HepG2 (cell line): ENCODE data around the gene ATG9A. TPM values are rescaled to one million over a fixed set of nuclear protein-coding genes. Genes with fewer than 3 reads are reported as not detected.

Experiments
- ARID4A ChIP-seq: sonication (generic); formaldehyde crosslinking; IDR thresholded peaks from 2 replicates; pipeline ENCODE4 v1.5.0; 2020; ENCODE audit warnings: mild to moderate bottlenecking, missing genetic modification reagents, borderline replicate concordance
- JUND ChIP-seq: sonication (generic); formaldehyde crosslinking; IDR thresholded peaks from 2 replicates; pipeline ENCODE4 v1.8.0; 2022; ENCODE audit warnings: mild to moderate bottlenecking, missing genetic modification reagents
- MLLT10 ChIP-seq: sonication (generic); formaldehyde crosslinking; IDR thresholded peaks from 2 replicates; pipeline ENCODE4 v1.4.0; 2020; ENCODE audit warnings: missing genetic modification reagents
- MTERF4 ChIP-seq: sonication (generic); formaldehyde crosslinking; IDR thresholded peaks from 2 replicates; pipeline ENCODE4 v1.8.0; 2023; ENCODE audit warnings: mild to moderate bottlenecking, missing genetic modification reagents
- RAD21 ChIP-seq: fragments of 450-650 bp; formaldehyde crosslinking; IDR thresholded peaks from 2 replicates; pipeline ENCODE4 v1.5.0; 2020; ENCODE audit warnings: mild to moderate bottlenecking
- RBM22 ChIP-seq: fragments of 200-400 bp; formaldehyde crosslinking; optimal IDR thresholded peaks from 2 replicates; pipeline ENCODE3; 2017; ENCODE audit warnings: mild to moderate bottlenecking, low read length, moderate library complexity
- TEAD2 ChIP-seq: sonication (generic); formaldehyde crosslinking; IDR thresholded peaks from 2 replicates; pipeline ENCODE4 v1.9.0; 2021; ENCODE audit warnings: missing genetic modification reagents
- ZFAT ChIP-seq: sonication (generic); formaldehyde crosslinking; conservative IDR thresholded peaks from 2 replicates; pipeline ENCODE4 v1.8.1; 2023; ENCODE audit warnings: missing genetic modification reagents, inconsistent platforms
- ZNF296 ChIP-seq: sonication (generic); formaldehyde crosslinking; conservative IDR thresholded peaks from 2 replicates; pipeline ENCODE4 v1.5.0; 2020; ENCODE audit warnings: mild to moderate bottlenecking, missing genetic modification reagents
- ZNF432 ChIP-seq: sonication (generic); formaldehyde crosslinking; IDR thresholded peaks from 2 replicates; pipeline ENCODE4 v1.5.0; 2020; ENCODE audit warnings: missing genetic modification reagents, mild to moderate bottlenecking, borderline replicate concordance
- ZNF570 ChIP-seq: sonication (generic); formaldehyde crosslinking; IDR thresholded peaks from 2 replicates; pipeline ENCODE4 v1.4.0; 2020; ENCODE audit warnings: mild to moderate bottlenecking, missing genetic modification reagents, borderline replicate concordance
- ZNF598 ChIP-seq: sonication (generic); formaldehyde crosslinking; IDR thresholded peaks from 2 replicates; pipeline ENCODE4 v1.5.1; 2020; ENCODE audit warnings: mild to moderate bottlenecking, missing genetic modification reagents, borderline replicate concordance
- ZNF629 ChIP-seq: sonication (generic); formaldehyde crosslinking; conservative IDR thresholded peaks from 2 replicates; pipeline ENCODE4 v1.5.0; 2020; ENCODE audit warnings: missing genetic modification reagents
- ZNF691 ChIP-seq: sonication (generic); formaldehyde crosslinking; IDR thresholded peaks from 2 replicates; pipeline ENCODE4 v1.4.0; 2020; ENCODE audit warnings: missing genetic modification reagents, low read depth, mild to moderate bottlenecking, borderline replicate concordance
- ZNF761 ChIP-seq: sonication (generic); formaldehyde crosslinking; conservative IDR thresholded peaks from 2 replicates; pipeline ENCODE4 v1.4.0; 2020; ENCODE audit warnings: mild to moderate bottlenecking, missing genetic modification reagents
- ZNF841 ChIP-seq: sonication (generic); formaldehyde crosslinking; IDR thresholded peaks from 2 replicates; pipeline ENCODE4 v1.8.1; 2023; ENCODE audit warnings: missing genetic modification reagents, borderline replicate concordance
- polyA plus RNA-seq, 8 experiments: library from polyadenylated mRNA; depleted of rRNA in 3 of 8; stranded (reverse) in 7 of 8; unstranded in 1 of 8; fragments of >200 nt; fragmentation: Illumina TruSeq in 4 of 8; extraction: Trizol in 4 of 8; gene quantifications; 2 replicates each; pipeline versions ENCODE4 v1.2.1 to v1.2.3, GENCODE V29; 2011 to 2016; ENCODE audit warnings: low read depth in 4 of 8, missing spikeins in 1 of 8, mixed read lengths in 1 of 8; ENCODE audit not compliant: insufficient read depth in 1 of 8
- total RNA-seq, 5 experiments: library from RNA; depleted of rRNA; stranded (reverse); fragments of >200 nt; fragmentation: Illumina TruSeq; extraction: Trizol; gene quantifications; 2 replicates each; pipeline ENCODE4 v1.2.3, GENCODE V29; 2016; ENCODE audit warnings: low read depth in 1 of 5
- TF ChIP-seq, protein P1 (sequence below), 2 experiments: fragments of 450-650 bp in 1 of 2; sonication (generic) in 1 of 2; formaldehyde crosslinking; IDR thresholded peaks; 2 replicates each; pipeline versions ENCODE4 v1.5.0 to v1.8.0; 2020 to 2022; ENCODE audit warnings: mild to moderate bottlenecking in 1 of 2, missing genetic modification reagents in 1 of 2
- TF ChIP-seq, protein P2 (sequence below): sonication (generic); formaldehyde crosslinking; IDR thresholded peaks from 2 replicates; pipeline ENCODE4 v1.4.0; 2020; ENCODE audit warnings: mild to moderate bottlenecking, low read depth, missing genetic modification reagents
- TF ChIP-seq, protein P3 (sequence below): sonication (generic); formaldehyde crosslinking; IDR thresholded peaks from 2 replicates; pipeline ENCODE4 v1.4.0; 2020; ENCODE audit warnings: missing genetic modification reagents

Gene ATG9A
- total and polyA plus RNA-seq, 2 of the 13 experiments (the other 11 are each of a cell fraction or from before 2014, with no cell fraction given): 35.0 to 131 TPM

GRCh38 chr2:219218217-219218731 lies 11.2 kb downstream of the ATG9A start (continued):
- TF ChIP-seq ZNF761 (CRISPR knock-in tag) (0 out of 2 replicates have a peak, but pooled peaks have one; percentile 6), ZNF691 (CRISPR knock-in tag) (peak; percentile 11; the same call in 1 of the 2 replicates), ARID4A (CRISPR knock-in tag) (peak; percentile 8; the same call in 1 of the 2 replicates), TEAD2 (CRISPR knock-in tag) (peak; percentile 68; the same call in 1 of the 2 replicates), ZNF296 (peak; percentile 6; the same call in 1 of the 2 replicates), ZFAT (0 out of 2 replicates have a peak, but pooled peaks have one; percentile 45), ZNF841 (CRISPR knock-in tag) (peak; percentile 66; the same call in 1 of the 2 replicates), ZNF598 (CRISPR knock-in tag) (0 out of 2 replicates have a peak, but pooled peaks have one; percentile 93), JUND (CRISPR knock-in tag) (peak; percentile 2; the same call in 1 of the 2 replicates), MLLT10 (CRISPR knock-in tag) (0 out of 2 replicates have a peak, but pooled peaks have one; percentile 14), ZNF629 (no peak), RBM22 (no peak), ZNF570 (CRISPR knock-in tag) (no peak), RAD21 (CRISPR knock-in tag) (0 out of 2 replicates have a peak, but pooled peaks have one; percentile 22), ZNF432 (CRISPR knock-in tag) (peak; percentile 95; the same call in 1 of the 2 replicates), MTERF4 (CRISPR knock-in tag) (0 out of 2 replicates have a peak, but pooled peaks have one; percentile 94)
- TF ChIP-seq, protein P1, sequence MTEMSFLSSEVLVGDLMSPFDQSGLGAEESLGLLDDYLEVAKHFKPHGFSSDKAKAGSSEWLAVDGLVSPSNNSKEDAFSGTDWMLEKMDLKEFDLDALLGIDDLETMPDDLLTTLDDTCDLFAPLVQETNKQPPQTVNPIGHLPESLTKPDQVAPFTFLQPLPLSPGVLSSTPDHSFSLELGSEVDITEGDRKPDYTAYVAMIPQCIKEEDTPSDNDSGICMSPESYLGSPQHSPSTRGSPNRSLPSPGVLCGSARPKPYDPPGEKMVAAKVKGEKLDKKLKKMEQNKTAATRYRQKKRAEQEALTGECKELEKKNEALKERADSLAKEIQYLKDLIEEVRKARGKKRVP (CRISPR knock-in tag; IDR thresholded peaks at IDR 0.05): peak in 1 of 2 experiments; percentile 29; a peak in 1 of 4 replicates
- TF ChIP-seq, protein P2, sequence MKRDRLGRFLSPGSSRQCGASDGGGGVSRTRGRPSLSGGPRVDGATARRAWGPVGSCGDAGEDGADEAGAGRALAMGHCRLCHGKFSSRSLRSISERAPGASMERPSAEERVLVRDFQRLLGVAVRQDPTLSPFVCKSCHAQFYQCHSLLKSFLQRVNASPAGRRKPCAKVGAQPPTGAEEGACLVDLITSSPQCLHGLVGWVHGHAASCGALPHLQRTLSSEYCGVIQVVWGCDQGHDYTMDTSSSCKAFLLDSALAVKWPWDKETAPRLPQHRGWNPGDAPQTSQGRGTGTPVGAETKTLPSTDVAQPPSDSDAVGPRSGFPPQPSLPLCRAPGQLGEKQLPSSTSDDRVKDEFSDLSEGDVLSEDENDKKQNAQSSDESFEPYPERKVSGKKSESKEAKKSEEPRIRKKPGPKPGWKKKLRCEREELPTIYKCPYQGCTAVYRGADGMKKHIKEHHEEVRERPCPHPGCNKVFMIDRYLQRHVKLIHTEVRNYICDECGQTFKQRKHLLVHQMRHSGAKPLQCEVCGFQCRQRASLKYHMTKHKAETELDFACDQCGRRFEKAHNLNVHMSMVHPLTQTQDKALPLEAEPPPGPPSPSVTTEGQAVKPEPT (CRISPR knock-in tag): no peak
- TF ChIP-seq, protein P3, sequence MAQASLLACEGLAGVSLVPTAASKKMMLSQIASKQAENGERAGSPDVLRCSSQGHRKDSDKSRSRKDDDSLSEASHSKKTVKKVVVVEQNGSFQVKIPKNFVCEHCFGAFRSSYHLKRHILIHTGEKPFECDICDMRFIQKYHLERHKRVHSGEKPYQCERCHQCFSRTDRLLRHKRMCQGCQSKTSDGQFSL (CRISPR knock-in tag): 0 out of 2 replicates have a peak, but pooled peaks have one; percentile 32
